DOHH2 (cell line): ENCODE data around the gene LARGE1.

Source experiments
- H3F3A ChIP-seq: fragments of 200-600 bp; sonication (generic), shearing (Covaris generic); 2 replicates; pipeline ENCODE4 v1.6.0; 2016; ENCODE audit warnings: antibody characterized with exemption, mild to moderate bottlenecking; ENCODE audit not compliant: control insufficient read depth, insufficient read depth
- H3K27ac ChIP-seq: fragments of 200-600 bp; sonication (generic); 2 replicates; pipeline ENCODE4 v1.5.1; 2014; ENCODE audit warnings: low read depth, mild to moderate bottlenecking, low read length, moderate library complexity
- H3K27me3 ChIP-seq: fragments of 200-600 bp; sonication (generic); 2 replicates; pipeline ENCODE4 v1.6.1; 2014; ENCODE audit warnings: mild to moderate bottlenecking, low read length, mixed read lengths; ENCODE audit not compliant: control insufficient read depth
- H3K36me3 ChIP-seq: fragments of 200-600 bp; sonication (generic); 2 replicates; pipeline ENCODE4 v1.6.1; 2014; ENCODE audit warnings: mild to moderate bottlenecking, low read length, moderate library complexity, mixed read lengths; ENCODE audit not compliant: control insufficient read depth
- H3K4me1 ChIP-seq: fragments of 200-600 bp; sonication (generic); 2 replicates; pipeline ENCODE4 v1.6.1; 2014; ENCODE audit warnings: mild to moderate bottlenecking, low read length, mixed read lengths; ENCODE audit not compliant: control insufficient read depth
- H3K4me2 ChIP-seq: fragments of 200-600 bp; sonication (generic); 2 replicates; pipeline ENCODE4 v1.6.0; 2014; ENCODE audit warnings: mild to moderate bottlenecking, low read length, moderate library complexity
- H3K4me3 ChIP-seq: fragments of 200-600 bp; sonication (generic); 2 replicates; pipeline ENCODE4 v1.5.1; 2014; ENCODE audit warnings: mild to moderate bottlenecking, low read length, mixed read lengths
- H3K79me2 ChIP-seq: fragments of 200-600 bp; sonication (generic); 2 replicates; pipeline ENCODE4 v1.6.1; 2014; ENCODE audit warnings: mild to moderate bottlenecking, low read length, mixed read lengths; ENCODE audit not compliant: control insufficient read depth
- H3K9me2 ChIP-seq: fragments of 200-600 bp; sonication (generic); replicated peaks from 2 replicates; pipeline ENCODE4 v1.6.1; 2014; ENCODE audit warnings: mild to moderate bottlenecking, low read length, mixed read lengths; ENCODE audit not compliant: control insufficient read depth
- H3K9me3 ChIP-seq: fragments of 200-600 bp; sonication (generic); 2 replicates; pipeline ENCODE4 v1.6.1; 2014; ENCODE audit warnings: antibody characterized with exemption, low read length, mixed read lengths; ENCODE audit not compliant: control insufficient read depth, insufficient read depth
- H4K20me1 ChIP-seq: fragments of 200-600 bp; sonication (generic); 2 replicates; pipeline ENCODE4 v1.6.0; 2014; ENCODE audit warnings: low read depth, mild to moderate bottlenecking, antibody characterized with exemption, low read length, moderate library complexity; ENCODE audit not compliant: control insufficient read depth, insufficient read depth
- EZH2phosphoT487 ChIP-seq: fragments of 200-600 bp; sonication (generic); IDR thresholded peaks from 2 replicates; pipeline ENCODE4 v1.6.1; 2017; ENCODE audit warnings: borderline replicate concordance, mild to moderate bottlenecking, antibody characterized with exemption, low read length, moderate library complexity, mixed read lengths
- TF ChIP-seq, protein P1 (sequence below): fragments of 200-600 bp; sonication (generic); IDR thresholded peaks from one replicate; pipeline ENCODE4 v1.5.1; 2014; ENCODE audit warnings: antibody characterized with exemption, mild to moderate bottlenecking, low read depth, low read length; ENCODE audit not compliant: poor library complexity, severe bottlenecking

LARGE1 gene

DNA sequence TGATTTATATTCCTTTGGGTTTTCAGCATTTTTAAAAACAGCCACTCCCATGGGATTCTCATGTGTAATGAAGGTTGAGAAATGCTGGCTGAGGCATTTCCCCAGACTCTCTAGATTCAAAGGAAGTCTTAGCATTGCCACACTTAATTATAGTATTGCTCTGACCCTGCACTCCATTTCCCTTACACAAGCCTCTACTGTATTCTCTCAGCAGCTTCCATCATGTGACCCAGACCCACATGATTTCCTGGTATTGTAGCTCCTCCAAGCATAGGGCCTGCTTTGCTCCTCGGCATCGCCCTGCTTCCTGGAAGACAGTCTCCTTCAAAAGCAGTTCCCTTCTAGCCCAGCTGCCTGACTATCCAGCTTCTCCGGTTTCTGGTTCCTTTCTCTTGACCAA is 261.5 kb downstream of the LARGE1 start:
- no peaks in the 10 kb centered on the region for H3F3A ChIP-seq
- no peaks in the 10 kb centered on the region for H3K79me2 ChIP-seq
- no peaks in the 10 kb centered on the region for H3K36me3 ChIP-seq
- H3K9me2 ChIP-seq = no peaks in the 10 kb centered on the region
- no peak overlapping the region for H3K27ac ChIP-seq
- no peak overlapping the region for H3K4me2 ChIP-seq
- TF ChIP-seq EZH2phosphoT487 = no peak
- TF ChIP-seq, protein P1, sequence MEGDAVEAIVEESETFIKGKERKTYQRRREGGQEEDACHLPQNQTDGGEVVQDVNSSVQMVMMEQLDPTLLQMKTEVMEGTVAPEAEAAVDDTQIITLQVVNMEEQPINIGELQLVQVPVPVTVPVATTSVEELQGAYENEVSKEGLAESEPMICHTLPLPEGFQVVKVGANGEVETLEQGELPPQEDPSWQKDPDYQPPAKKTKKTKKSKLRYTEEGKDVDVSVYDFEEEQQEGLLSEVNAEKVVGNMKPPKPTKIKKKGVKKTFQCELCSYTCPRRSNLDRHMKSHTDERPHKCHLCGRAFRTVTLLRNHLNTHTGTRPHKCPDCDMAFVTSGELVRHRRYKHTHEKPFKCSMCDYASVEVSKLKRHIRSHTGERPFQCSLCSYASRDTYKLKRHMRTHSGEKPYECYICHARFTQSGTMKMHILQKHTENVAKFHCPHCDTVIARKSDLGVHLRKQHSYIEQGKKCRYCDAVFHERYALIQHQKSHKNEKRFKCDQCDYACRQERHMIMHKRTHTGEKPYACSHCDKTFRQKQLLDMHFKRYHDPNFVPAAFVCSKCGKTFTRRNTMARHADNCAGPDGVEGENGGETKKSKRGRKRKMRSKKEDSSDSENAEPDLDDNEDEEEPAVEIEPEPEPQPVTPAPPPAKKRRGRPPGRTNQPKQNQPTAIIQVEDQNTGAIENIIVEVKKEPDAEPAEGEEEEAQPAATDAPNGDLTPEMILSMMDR = no peak
- H3K9me3 ChIP-seq = no peaks in the 10 kb centered on the region
- H3K4me3 ChIP-seq = no peak overlapping the region
- no peaks in the 10 kb centered on the region for H3K4me1 ChIP-seq
- H4K20me1 ChIP-seq = no peaks in the 10 kb centered on the region
- no peaks in the 10 kb centered on the region for H3K27me3 ChIP-seq

DNA sequence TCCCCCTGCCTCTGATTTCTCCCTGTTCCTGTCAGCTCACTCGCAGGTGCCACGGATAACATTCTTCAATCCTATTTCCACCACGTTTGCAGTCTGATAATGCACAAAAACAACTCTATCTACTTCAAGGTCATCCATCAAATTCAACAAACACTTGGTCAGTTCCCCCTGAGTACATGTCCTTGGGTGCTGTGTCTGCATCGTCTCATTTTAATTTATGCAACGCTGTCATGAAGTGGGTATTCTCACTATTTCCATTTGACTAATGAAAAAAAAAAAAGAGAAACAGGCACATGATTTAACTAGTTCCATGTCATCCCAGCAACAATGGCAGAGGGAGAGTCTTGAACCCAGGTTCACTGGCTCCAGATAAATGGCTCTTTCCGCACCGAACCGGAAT is 262.6 kb downstream of the LARGE1 start:
- H3K4me2 ChIP-seq = no peak overlapping the region
- no peaks in the 10 kb centered on the region for H3K79me2 ChIP-seq
- no peaks in the 10 kb centered on the region for H3K36me3 ChIP-seq
- TF ChIP-seq EZH2phosphoT487 = no peak
- TF ChIP-seq, protein P1 = no peak
- H4K20me1 ChIP-seq = no peaks in the 10 kb centered on the region
- H3K4me3 ChIP-seq = no peak overlapping the region
- no peaks in the 10 kb centered on the region for H3F3A ChIP-seq
- H3K9me2 ChIP-seq = no peaks in the 10 kb centered on the region
- no peak overlapping the region for H3K27ac ChIP-seq
- no peaks in the 10 kb centered on the region for H3K4me1 ChIP-seq
- no peaks in the 10 kb centered on the region for H3K27me3 ChIP-seq
- no peaks in the 10 kb centered on the region for H3K9me3 ChIP-seq

DNA sequence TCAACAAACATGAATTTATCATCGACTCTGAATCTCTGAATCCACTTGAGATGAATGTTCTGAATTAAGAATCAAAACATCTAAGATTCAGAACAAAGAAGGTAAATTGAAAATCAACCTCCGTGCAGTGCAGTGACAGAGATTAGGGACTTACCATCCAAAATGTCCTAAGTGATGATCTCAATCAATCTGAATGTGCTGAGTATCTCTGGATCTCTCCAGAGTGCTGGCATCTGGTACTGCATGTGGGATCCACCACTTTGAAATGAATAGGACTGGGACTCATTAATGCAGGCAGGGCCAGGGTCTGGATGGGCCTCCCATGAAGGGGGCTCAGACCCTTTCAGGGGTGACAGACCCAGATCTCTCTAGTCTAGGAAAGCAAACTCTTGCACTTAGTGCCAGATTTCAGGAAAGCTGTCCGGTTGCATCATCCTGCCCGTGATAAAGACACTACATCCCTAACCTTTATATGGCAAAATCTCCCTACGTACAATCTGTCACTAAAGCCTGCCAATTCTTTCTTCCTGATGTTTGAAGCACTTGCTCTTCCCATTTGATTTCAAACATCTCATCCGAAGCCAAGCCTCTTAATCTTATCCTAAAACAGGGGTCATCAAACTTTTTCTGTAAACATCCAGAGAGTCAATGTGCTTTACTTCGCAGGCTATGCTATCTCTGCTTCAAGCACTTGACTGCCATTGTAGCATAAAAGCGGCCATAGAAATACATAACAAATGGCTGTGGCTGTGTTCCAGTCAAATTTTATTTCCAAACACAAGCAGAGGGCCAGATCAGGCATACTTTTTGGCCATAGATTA is 263.3 kb downstream of the LARGE1 start:
- Histone ChIP-seq H3K4me3 (no peak overlapping the region), H3K9me2 (no peaks in the 10 kb centered on the region), H3K27me3 (no peaks in the 10 kb centered on the region), H3K4me2 (no peak overlapping the region), H3K79me2 (no peaks in the 10 kb centered on the region), H3K36me3 (no peaks in the 10 kb centered on the region), H3K27ac (no peak overlapping the region), H4K20me1 (no peaks in the 10 kb centered on the region), H3K4me1 (no peaks in the 10 kb centered on the region), H3K9me3 (no peaks in the 10 kb centered on the region), H3F3A (no peaks in the 10 kb centered on the region)
- no peak for TF ChIP-seq EZH2phosphoT487
- TF ChIP-seq, protein P1 = no peak
